ENCODE measurements around the gene TAF11L3.
"Not testable (repeated sequence)": the region's sequence is repeated elsewhere in the genome, so short reads cannot be mapped to it uniquely, and the experiment has no call there.

The TAF11L3 gene

GRCh38 chr5:17518067-17518466, at the start of gene TAF11L3:
TAF11L3 (plus strand) TSS chr5:17518367.
- not testable (repeated sequence) for DNase-seq (ENCODE audit: low read depth)

- DNase-seq (ENCODE audit: low read depth): no peak
Measured at GRCh38 chr5:17470064-17470463, 48.1 kb upstream of the TAF11L3 start.

GRCh38 chr5:17475064-17475463, 43.1 kb upstream of the TAF11L3 start:
- not testable (repeated sequence) for DNase-seq (ENCODE audit: low read depth)

DNA sequence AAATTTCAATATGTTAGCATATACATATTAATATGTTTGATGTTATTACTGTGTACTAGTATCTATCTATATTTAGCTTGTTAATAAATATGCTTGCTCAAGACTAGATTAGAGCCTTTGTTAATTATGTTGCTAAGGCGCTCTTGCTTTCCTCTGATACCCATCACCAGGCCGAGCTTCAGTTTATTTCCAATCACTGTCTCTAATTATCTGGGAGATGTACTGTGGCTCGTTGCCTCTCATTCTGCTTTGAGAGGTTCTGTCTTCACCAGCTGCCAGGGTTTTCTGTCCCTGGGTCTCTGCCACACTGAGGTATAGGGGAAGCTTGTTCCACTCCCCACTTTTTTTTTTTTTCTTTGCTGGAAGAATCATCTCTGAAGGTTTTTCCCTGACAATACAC, 41.1 kb upstream of the TAF11L3 start:
- no peak for DNase-seq (ENCODE audit: low read depth)

- DNase-seq (ENCODE audit: low read depth): no peak
Measured at GRCh38 chr5:17477573-17478265, 40.4 kb upstream of the TAF11L3 start.

- DNase-seq (ENCODE audit: low read depth): no peak
Measured at GRCh38 chr5:17481378-17481777, 36.8 kb upstream of the TAF11L3 start.

- no peak for DNase-seq (ENCODE audit: low read depth)
Measured at GRCh38 chr5:17482790-17483189, 35.4 kb upstream of the TAF11L3 start.

DNA sequence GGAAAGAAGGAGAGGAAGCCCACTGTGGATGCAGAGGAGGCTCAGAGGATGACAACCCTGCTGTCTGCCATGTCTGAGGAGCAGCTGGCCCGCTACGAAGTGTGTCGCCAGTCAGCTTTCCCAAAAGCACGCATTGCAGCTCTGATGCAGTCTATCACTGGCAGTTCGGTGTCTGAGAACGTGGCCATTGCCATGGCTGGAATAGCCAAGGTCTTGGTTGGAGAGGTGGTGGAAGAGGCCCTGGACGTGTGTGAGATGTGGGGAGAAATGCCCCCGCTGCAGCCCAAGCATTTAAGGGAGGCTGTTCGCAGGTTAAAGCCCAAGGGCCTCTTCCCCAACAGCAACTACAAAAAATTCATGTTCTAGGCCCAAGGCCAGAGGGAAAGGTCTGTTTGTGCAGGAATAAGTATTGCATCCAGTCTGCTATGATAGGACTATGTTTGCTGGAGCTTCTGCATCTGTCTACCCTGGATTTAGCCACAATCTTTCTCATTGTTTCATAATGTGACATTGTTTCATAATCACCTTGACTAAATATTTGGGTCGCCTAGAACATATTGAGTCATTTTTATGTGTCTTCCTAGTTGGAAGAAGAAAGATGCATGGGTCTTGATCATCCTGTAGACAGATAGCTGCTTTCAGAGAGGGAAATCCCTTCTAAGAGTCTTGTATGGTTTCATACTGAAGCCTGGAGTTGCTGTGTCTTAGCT, 31.5 kb upstream of the TAF11L3 start:
- not testable (repeated sequence) for DNase-seq (ENCODE audit: low read depth)

DNA sequence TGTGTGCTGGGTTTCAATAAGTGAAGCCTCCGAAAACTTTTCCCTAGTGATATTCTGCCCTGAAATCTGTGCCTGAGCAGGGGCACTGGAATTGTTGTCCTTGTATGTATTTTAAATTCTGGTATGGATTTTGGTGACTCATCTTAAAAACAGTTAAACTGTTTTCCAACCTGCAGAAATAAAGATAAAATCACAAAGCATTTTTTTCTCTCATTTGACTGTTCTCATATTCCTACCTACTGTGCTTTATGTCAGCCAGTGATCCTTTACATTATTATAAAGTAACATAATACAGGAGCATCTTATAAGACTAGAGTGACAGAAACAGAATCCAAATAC, 31.0 kb upstream of the TAF11L3 start:
- DNase-seq (ENCODE audit: low read depth): no peak

GRCh38 chr5:17491257-17491656, 26.9 kb upstream of the TAF11L3 start:
- not testable (repeated sequence) for DNase-seq (ENCODE audit: low read depth)

DNA sequence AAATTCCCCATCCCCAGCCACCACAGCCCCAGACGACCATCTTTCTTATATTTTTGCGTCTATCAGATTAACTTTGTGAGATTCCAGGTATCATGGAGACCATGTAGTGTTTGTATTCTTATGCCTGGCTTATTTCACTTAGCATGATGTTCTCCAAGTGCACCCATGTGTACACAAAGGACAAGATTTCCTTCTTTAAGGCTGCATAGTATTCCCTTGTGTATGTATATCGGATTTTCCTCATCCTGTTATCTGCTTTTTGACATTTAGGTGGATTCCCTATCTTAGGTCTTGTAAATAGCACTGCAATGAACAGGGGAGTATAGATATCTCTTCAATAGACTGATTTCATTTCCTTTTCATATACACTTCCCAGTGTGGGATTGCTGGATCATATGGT, 25.4 kb upstream of the TAF11L3 start:
- no peak for DNase-seq (ENCODE audit: low read depth)

GRCh38 chr5:17497446-17497845, 20.7 kb upstream of the TAF11L3 start:
- no peak for DNase-seq (ENCODE audit: low read depth)

DNA sequence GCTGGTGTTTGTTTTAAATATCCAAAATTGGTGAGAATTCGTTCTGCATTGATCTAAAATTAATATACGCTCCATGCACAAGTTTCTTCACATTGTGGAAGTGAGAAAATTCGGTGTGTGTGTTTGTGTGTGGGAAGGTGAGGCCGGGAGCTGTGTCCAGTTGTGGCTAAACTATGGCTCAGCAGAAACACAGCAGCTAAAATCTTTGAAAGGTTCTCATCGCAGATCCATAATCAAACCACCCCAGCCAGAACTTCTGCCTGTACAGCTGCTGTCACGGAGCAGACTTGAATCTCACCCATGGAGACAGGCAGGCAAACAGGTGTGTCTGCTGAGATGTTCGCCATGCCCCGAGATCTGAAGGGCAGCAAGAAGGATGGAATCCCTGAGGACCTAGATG, 20.2 kb upstream of the TAF11L3 start, which contains the start of gene TAF11L2:
TAF11L2 (plus strand) TSS at position 301 of the 400 bp plus-strand sequence.
- not testable (repeated sequence) for DNase-seq (ENCODE audit: low read depth)

DNA sequence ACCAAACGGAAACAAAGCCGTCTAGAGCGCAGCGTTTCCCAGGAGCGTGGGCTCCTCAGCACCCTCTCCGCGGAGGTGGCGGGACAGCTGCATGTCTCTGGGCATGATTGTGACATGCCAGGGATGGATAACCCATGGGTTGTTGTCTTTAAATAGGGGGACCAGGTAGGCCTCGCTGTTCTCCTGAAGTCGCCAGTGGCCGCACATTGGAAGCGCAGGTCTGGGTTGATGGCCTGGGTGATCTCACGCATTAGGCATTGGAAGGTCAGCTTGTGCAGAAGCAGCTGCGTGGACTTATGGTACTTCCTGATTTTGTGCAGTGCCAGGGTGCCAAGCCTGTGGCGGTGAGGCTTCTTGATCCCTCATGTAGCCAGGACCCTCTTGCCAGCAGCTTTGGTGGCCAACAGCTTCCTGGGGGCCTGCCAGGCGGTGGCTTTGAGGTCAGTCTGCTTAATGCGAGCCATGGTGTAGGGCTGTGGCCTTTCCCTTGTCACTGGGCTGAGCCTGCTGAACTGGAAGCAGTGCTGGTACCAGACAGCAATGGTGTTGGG, 6.3 kb upstream of the TAF11L3 start:
- no peak for DNase-seq (ENCODE audit: low read depth)

DNA sequence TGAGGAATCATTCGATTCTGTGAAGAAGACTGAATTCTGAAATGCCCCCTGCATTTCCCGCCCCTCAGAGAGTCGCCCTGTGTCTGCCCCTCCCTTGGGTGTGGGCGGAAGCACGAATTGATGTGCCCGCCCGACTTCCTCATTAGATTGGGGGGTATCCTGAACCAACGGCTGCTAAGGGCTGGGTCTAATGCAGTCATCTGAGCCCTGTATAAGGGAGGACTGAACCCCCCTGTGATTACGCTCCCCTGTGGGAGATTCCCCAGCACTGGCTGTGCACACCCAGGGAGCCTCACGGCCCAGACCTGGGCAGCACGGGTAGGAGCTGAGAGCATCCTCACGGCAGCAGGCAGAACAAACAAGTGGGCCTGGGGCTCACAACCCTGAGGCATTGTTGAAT, 641 bp upstream of the TAF11L3 start:
- DNase-seq (ENCODE audit: low read depth): peak; percentile 3

DNA sequence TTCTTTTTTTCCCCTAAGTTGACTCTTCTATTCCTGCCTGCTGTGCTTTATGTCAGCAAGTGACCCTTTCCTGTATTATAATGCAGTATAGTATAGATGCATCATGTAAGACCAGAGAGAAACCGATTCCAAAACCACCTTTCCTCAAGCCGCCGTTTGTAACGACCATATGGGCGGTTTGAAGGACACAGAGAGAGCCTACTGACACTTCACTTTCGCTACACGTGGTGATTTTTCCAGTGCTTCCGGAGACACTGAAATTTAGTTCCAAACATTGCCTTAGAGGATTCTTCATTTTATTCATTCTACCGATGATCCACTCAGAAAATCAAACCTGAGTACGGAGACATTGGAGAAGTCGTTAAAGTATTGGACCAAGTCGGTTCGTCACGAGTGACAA, 1.3 kb downstream of the TAF11L3 start:
- not testable (repeated sequence) for DNase-seq (ENCODE audit: low read depth)

- not testable (repeated sequence) for DNase-seq (ENCODE audit: low read depth)
Measured at GRCh38 chr5:17521501-17521900, 3.3 kb downstream of the TAF11L3 start, which contains the start of gene TAF11L4. TAF11L4 (plus strand) TSS chr5:17521801.

- not testable (repeated sequence) for DNase-seq (ENCODE audit: low read depth)
Measured at GRCh38 chr5:17524935-17525334, 6.8 kb downstream of the TAF11L3 start, which contains the start of gene TAF11L5. TAF11L5 (plus strand) TSS chr5:17525235.

- not testable (repeated sequence) for DNase-seq (ENCODE audit: low read depth)
Measured at GRCh38 chr5:17526504-17526903, 8.3 kb downstream of the TAF11L3 start.

DNA sequence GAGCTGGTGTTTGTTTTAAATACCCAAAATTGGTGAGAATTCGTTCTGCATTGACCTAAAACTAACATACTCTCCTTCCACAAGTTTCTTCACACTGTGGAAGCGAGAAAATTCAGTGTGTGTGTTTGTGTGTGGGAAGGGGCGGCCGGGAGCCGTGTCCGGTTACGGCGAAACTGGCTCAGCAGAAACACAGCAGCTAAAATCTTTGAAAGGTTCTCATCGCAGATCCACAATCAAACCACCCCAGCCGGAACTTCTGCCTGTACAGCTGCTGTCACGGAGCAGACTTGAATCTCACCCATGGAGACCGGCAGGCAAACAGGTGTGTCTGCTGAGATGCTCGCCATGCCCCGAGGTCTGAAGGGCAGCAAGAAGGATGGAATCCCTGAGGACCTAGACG, 10.2 kb downstream of the TAF11L3 start, which contains the start of gene TAF11L6:
TAF11L6 (plus strand) TSS at position 301 of the 400 bp plus-strand sequence.
- DNase-seq (ENCODE audit: low read depth): not testable (repeated sequence)

All from stimulated activated CD4-positive, alpha-beta T cell treated with anti-CD3 and anti-CD28 coated beads, Interleukin-2, amount 100 ng/mL, for 4 hours (primary cell).